Activated T-cell treated with anti-CD3 and anti-CD28 coated beads for 48 hours (primary cell): ENCODE measurements around the gene NPHS1.
"Not testable (repeated sequence)": the region's sequence is repeated elsewhere in the genome, so short reads cannot be mapped to it uniquely, and the experiment has no call there.

Experiments used
- DNase-seq: peaks from one replicate; pipeline ENCODE4 v3.0.0-alpha.2; 2020; ENCODE audit warnings: low read depth

Gene NPHS1, protein sequence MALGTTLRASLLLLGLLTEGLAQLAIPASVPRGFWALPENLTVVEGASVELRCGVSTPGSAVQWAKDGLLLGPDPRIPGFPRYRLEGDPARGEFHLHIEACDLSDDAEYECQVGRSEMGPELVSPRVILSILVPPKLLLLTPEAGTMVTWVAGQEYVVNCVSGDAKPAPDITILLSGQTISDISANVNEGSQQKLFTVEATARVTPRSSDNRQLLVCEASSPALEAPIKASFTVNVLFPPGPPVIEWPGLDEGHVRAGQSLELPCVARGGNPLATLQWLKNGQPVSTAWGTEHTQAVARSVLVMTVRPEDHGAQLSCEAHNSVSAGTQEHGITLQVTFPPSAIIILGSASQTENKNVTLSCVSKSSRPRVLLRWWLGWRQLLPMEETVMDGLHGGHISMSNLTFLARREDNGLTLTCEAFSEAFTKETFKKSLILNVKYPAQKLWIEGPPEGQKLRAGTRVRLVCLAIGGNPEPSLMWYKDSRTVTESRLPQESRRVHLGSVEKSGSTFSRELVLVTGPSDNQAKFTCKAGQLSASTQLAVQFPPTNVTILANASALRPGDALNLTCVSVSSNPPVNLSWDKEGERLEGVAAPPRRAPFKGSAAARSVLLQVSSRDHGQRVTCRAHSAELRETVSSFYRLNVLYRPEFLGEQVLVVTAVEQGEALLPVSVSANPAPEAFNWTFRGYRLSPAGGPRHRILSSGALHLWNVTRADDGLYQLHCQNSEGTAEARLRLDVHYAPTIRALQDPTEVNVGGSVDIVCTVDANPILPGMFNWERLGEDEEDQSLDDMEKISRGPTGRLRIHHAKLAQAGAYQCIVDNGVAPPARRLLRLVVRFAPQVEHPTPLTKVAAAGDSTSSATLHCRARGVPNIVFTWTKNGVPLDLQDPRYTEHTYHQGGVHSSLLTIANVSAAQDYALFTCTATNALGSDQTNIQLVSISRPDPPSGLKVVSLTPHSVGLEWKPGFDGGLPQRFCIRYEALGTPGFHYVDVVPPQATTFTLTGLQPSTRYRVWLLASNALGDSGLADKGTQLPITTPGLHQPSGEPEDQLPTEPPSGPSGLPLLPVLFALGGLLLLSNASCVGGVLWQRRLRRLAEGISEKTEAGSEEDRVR (N-terminal part only)

DNA sequence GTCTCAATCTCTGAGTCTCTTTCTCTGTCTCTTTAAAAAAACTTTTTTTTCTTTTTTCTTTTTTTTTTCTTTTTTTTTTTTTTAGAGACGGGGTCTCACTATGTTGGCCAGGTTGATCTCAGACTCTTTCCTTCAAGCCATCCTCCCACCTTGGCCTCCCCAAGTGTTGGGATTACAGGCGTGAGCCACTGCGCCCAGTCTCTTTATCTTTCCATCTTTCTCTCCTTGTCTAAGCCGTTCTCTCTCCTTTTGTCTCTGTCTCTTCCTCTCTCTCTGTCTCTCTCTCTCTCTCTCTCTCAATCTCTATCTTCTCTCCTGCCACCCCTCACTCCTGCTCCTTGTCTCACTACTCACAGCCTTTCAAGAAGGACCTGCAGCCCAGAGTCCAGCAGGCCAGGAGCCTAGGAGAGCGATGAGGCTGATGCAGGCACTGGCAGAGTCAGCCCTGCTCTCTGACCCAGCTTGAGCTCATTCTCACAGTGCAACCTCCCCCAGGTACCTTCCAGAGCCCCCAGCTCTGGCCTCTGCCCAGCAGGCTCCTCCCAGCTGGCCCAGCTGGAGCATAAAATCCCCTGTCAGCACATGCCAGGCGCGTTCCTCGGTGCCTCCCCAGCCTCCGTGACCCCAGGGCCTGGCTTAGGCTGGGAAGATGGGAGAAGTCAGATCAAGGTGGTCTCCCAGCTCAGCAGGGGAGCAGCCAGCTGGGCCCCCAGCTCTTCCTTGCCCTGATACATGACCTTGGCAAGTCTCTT lies at the start of gene NPHS1:
Gene NPHS1 (minus strand): TSS at position 476 of the 752 bp plus-strand sequence. CDS start 667 bp downstream, outside the sequence.
- no peak for DNase-seq

DNA sequence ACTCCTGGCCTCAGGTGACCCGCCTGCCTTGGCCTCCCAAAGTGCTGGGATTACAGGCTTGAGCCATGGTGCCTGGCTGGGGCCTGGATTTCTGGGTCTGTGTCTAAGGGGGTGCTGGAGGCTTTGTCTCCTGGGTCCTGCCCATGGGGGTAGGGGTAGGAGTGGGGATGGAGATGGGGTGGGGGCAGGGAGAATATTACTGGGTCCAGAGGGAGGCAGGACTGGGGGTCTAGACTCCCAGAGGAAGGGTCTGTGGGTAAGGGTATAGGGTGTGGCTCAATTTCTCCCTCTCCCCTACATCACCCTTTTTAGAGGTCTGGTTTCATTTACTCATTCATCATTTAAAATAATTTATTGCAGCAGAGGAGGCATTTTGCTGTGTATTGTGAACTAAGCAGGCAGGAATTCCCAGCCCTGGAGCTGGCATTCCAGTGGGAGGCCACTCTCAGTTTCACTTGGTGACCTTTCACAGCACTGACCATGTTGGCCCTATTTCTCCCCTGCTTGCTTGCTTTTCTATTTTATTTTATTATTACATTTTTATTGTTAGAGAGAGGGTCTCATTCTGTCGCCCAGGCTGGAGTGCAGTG lies 48.8 kb upstream of the NPHS1 start:
- no peak for DNase-seq

- DNase-seq: peak; percentile 86
These were observed 47.4 kb upstream of the NPHS1 start for GRCh38 chr19:35899547-35900214.

DNA sequence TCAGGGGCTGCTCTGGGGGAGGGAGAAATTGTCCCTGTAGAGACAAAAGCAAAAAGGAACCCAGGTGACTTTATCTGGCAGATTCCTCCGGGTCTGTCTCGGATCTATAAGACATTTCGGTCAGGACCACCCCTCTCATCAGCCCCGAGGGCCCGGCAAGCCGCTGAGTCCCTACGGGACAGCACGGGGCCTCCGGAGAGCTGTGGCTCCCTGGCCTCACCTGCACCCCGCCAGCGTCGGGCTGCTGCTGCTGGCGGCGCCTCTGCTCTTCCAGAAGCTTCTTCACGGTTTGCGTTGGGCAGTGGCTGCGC lies 46.1 kb upstream of the NPHS1 start:
- DNase-seq: no peak

- DNase-seq: no peak
These were observed 45.6 kb upstream of the NPHS1 start for GRCh38 chr19:35897706-35898451.

DNA sequence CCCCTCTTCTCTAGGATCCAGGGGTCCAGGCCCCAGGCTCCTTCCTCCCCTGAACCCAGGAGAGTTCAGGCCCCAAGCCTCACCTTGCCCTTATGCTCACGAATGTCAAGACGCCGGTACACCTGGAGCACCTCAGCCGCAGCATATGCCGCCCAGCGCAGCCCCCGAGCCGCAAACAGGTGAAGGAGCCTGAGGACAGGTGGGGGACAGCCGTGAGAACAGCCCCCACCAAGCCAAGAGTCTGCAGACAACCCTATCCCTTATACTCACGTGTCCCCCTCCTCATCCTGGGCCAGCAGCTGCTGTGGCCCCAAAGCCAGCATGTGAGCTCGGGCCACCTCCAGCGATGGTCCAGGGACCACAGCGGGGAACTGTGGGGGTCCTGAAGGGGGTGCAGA lies 44.3 kb upstream of the NPHS1 start:
- no peak for DNase-seq

DNA sequence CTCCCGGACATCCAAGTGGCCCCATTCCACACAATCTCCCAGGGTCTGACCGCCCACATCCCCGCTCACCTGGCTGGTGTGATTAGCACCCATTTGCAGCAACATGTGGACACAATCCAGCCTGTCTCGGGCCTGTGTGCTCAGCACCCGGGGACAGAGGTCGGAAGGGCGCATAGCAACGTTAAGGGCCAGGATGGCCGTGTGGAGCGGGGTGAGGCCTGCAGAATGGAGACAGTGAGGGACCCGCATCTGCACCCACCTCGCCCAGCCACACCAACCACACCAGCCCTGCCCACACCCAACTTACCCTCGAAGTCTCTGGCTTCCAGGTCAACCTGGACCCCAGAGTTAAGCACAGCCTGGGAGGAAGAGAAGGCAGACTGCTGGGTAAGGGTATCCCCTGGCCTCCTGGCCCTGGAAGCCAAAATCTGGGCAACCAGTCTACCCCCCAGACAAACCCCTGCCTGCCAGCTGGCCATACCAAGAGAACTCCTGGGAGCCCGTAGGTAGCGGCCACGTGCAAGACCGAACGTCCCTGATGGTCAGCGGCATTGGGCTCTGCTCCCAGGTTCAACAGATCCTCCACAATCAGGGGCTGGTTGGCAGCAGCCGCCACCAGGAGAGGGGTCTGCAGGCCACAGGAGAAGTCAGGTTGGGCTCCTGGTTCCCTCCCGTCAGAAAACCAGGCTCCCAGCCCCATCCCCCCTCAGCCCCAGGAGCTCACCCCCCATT lies 43.8 kb upstream of the NPHS1 start:
- no peak for DNase-seq

- no peak for DNase-seq
These were observed 42.0 kb upstream of the NPHS1 start for GRCh38 chr19:35894342-35894741.

DNA sequence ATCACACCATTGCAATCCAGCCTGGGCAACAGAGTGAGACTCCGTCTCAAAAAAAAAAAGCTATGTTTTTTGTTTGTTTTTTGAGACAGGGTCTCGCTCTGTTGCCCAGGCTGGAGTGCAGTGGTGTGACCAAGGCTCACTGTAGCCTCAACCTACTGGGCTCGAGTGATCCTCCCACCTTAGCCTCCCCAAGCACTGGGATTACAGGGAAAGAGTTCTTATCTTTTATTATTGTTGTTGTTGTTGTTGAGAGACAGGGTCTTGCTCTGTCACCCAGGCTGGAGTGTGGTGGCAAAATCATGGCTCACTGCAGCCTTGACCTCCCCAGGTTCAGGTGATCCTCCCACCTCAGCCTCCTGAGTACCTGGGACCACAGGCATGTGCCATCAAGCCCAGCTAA lies 39.5 kb upstream of the NPHS1 start:
- DNase-seq: not testable (repeated sequence)

GRCh38 chr19:35890113-35890650 lies 37.9 kb upstream of the NPHS1 start:
- no peak for DNase-seq

- no peak for DNase-seq
These were observed 37.2 kb upstream of the NPHS1 start for GRCh38 chr19:35889370-35890112.

- no peak for DNase-seq
These were observed 36.1 kb upstream of the NPHS1 start for GRCh38 chr19:35888398-35888797.

- no peak for DNase-seq
These were observed 34.9 kb upstream of the NPHS1 start for GRCh38 chr19:35887197-35887596.

DNA sequence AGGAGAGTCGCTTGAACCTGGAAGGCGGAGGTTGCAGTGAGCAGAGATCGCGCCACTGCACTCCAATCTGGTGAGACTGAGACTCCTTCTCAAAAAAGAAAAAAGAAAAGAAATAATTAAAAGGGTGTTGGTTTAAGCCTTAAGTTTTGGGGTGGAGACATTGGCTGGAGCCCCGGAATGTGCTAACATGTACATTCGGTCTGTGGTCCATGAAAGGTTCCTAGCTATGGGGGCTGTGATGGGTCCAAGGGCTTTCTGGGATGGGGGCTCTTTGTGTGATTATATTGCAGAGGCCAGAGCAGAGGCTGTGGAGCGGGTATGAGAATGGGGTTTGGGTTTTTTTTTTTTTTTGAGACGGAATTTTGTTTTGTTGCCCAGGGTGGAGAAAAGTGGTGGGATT lies 33.6 kb upstream of the NPHS1 start:
- no peak for DNase-seq

GRCh38 chr19:35885225-35885738 lies 33.0 kb upstream of the NPHS1 start:
- DNase-seq: no peak

GRCh38 chr19:35883882-35884281 lies 31.6 kb upstream of the NPHS1 start:
- no peak for DNase-seq

DNA sequence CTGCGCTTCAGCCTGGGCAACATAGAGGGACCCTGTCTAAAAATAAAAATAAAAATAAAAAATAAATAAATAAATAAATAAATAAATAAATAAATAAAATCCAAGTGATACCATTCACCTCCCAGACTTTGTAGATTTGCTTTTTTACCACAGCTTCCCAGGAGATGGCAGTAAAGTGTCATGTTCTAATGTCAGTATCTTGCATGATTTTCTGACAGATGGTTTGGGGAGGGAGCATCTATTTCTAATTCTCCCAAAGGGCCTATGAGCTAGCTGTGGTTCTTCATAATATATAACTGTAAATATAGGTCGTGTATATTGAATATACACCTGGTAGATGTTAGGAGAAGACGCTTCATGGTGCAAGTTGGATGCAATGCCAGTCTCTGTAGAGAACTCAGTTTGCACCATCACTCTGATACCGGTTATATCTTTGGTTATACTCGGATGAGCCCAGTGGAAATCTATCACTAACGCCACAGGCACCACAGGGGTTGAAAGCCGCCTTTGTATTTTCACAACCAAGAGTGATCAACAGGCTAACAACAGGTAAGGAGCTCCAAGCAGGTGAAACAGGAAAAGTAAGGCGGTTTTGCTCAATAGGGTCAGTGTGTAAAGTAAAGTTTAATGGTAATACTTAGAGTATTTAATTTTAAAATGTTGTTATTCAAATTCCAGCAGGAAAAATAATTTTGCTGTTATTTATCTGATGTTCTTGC lies 30.0 kb upstream of the NPHS1 start:
- DNase-seq: no peak
